ENCODE measurements around the gene EPHB6. TPM values are rescaled to one million over a fixed set of nuclear protein-coding genes. Genes with fewer than 3 reads are reported as not detected.

The EPHB6 gene
- polyA plus RNA-seq, 1 experiment: 0.51 TPM

DNA sequence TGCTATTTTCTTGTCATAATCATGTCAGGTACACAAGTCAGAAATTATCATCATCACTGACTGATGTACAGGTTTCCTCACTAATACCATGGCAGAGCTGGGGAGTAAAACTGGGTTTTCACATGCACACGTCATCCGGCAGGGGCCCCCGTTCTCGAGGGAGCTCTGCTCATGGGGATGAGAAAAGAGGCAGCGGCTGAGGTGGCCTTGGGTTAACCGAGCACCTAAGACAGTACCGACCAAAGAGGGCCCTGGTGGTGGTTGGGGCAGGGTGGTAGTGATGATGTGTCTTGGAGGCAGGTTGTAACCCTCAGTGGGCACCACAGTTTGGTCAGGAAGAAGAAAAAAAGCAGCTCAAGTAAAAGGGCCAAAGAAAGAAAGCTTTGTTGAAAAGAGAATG is 42.8 kb downstream of the EPHB6 start:
- H3K4me3 ChIP-seq (ENCODE audit: low read depth, low read length): no peak overlapping the region
- ChIA-PET POLR2A (no interaction called here), CTCF (interaction anchor here (0.7 kb wide), 1 partner anchor 415 kb away, joined by 4 read pairs; no protein-coding TSS in a partner anchor)
- peaks cover 3% of the 10 kb centered on the region; the same call in 1 of the 2 replicates for H3K9me3 ChIP-seq (ENCODE audit: control insufficient read depth, insufficient read depth, low read length)
- no peak for DNase-seq (ENCODE audit: low read depth, low spot score)
- no peak overlapping the region for H3K27ac ChIP-seq (ENCODE audit: low read depth, low read length)
- no peak for TF ChIP-seq CTCF (IDR thresholded peaks at IDR 0.05; ENCODE audit: low read depth, low read length)
- no peaks in the 10 kb centered on the region for H3K27me3 ChIP-seq (ENCODE audit: control insufficient read depth, insufficient read depth, low read length)

DNA sequence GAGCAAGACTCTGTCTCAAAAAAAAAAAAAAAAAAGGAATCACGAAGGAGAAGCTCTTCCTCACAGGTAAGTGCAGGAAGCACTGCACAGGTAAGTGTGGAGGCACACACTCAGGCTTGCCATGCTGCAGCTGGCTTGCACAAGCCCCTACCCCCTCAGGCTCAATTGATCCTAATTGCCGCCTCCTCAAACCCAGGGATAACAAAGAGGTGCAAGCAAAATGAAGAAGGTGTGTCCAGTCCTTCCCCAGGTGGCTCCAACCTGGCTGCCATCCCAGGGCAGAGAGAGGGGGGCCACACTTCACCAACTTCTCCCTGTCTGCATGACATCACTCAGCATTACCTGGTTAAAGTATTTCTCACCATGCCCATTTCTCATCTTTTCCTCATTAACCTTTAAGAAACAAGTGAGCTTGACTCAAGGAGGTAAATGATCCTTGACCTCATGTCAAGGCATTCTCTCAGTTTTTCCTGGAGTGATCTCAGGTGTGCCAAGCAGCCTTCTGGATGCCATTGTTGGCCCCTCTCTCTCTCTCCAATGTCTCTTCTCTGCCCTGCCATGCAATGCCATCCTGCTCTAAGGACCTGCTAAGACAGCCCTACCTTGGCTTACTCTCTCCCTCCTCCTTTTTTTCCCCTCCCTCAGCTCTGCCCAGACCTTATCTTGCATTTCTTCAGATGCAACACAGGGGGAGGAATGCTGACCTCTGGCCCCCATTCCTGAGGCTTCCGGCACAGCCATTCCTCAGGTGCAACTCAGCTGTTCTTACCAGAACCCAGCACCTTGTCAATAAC is 43.7 kb downstream of the EPHB6 start:
- Histone ChIP-seq H3K9me3 (ENCODE audit: control insufficient read depth, insufficient read depth, low read length) (peaks cover 3% of the 10 kb centered on the region; the same call in 1 of the 2 replicates), H3K27me3 (ENCODE audit: control insufficient read depth, insufficient read depth, low read length) (no peaks in the 10 kb centered on the region), H3K4me3 (ENCODE audit: low read depth, low read length) (no peak overlapping the region), H3K27ac (ENCODE audit: low read depth, low read length) (no peak overlapping the region)
- no peak for DNase-seq (ENCODE audit: low read depth, low spot score)
- TF ChIP-seq CTCF (IDR thresholded peaks at IDR 0.05; ENCODE audit: low read depth, low read length): no peak
- POLR2A ChIA-PET: no interaction called here
- CTCF ChIA-PET: interaction anchor here (0.7 kb wide), 1 partner anchor 416 kb away, joined by 4 read pairs; no protein-coding TSS in a partner anchor

GRCh38 chr7:142899661-142900060 is 44.8 kb downstream of the EPHB6 start:
- Histone ChIP-seq H3K4me3 (ENCODE audit: low read depth, low read length) (no peak overlapping the region), H3K27ac (ENCODE audit: low read depth, low read length) (no peak overlapping the region), H3K9me3 (ENCODE audit: control insufficient read depth, insufficient read depth, low read length) (peaks cover 7% of the 10 kb centered on the region; the same call in 1 of the 2 replicates), H3K27me3 (ENCODE audit: control insufficient read depth, insufficient read depth, low read length) (no peaks in the 10 kb centered on the region)
- TF ChIP-seq CTCF (IDR thresholded peaks at IDR 0.05; ENCODE audit: low read depth, low read length): no peak
- DNase-seq (ENCODE audit: low read depth, low spot score): no peak
- CTCF ChIA-PET: no interaction called here
- POLR2A ChIA-PET: no interaction called here

GRCh38 chr7:142901426-142902259 is 46.8 kb downstream of the EPHB6 start:
- TF ChIP-seq CTCF (IDR thresholded peaks at IDR 0.05; ENCODE audit: low read depth, low read length): no peak
- POLR2A ChIA-PET: no interaction called here
- no peak for DNase-seq (ENCODE audit: low read depth, low spot score)
- Histone ChIP-seq H3K27ac (ENCODE audit: low read depth, low read length) (no peak overlapping the region), H3K4me3 (ENCODE audit: low read depth, low read length) (no peak overlapping the region), H3K27me3 (ENCODE audit: control insufficient read depth, insufficient read depth, low read length) (no peaks in the 10 kb centered on the region), H3K9me3 (ENCODE audit: control insufficient read depth, insufficient read depth, low read length) (peaks cover 7% of the 10 kb centered on the region; the same call in 1 of the 2 replicates)
- CTCF ChIA-PET: no interaction called here

DNA sequence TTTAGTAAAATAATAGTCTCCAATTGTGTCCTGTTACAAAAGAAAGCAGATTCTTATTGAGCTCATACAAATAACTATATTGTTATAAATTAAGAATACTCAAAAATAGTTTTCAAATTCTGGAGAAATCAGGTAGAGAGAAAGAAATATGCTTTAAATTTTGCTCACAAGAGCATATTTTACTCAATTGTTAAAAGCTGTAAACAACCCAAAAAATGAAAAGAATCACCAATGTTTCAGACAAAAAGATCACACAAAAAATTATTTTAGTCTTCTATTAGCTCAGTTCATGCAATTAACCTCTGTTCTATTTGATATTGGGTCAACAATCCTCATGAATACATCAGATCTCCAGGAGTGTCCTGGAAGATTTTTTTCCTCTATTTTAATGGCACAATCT is 49.3 kb downstream of the EPHB6 start:
- ChIA-PET CTCF (no interaction called here), POLR2A (no interaction called here)
- Histone ChIP-seq H3K9me3 (ENCODE audit: control insufficient read depth, insufficient read depth, low read length) (peaks cover 8% of the 10 kb centered on the region), H3K27ac (ENCODE audit: low read depth, low read length) (no peak overlapping the region), H3K4me3 (ENCODE audit: low read depth, low read length) (no peak overlapping the region), H3K27me3 (ENCODE audit: control insufficient read depth, insufficient read depth, low read length) (no peaks in the 10 kb centered on the region)
- DNase-seq (ENCODE audit: low read depth, low spot score): no peak
- TF ChIP-seq CTCF (IDR thresholded peaks at IDR 0.05; ENCODE audit: low read depth, low read length): no peak
